HepG2 (cell line): ENCODE measurements around the gene EBF3. TPM values are rescaled to one million over a fixed set of nuclear protein-coding genes. Genes with fewer than 3 reads are reported as not detected.

Source experiments
- ATAC-seq: fragments of 200-7000 bp; cut with Tn5 transposase; 3 replicates; pipeline ENCODE4 v1.9.1; 2020; ENCODE audit warnings: mild to moderate bottlenecking, moderate library complexity
- BruUV-seq: library from RNA; stranded (reverse); fragments of 400-500 nt; replicated peaks from 2 replicates; lab custom pipeline; 2021; lab: Mats Ljungman, UMichigan
- CTCF ChIA-PET: fragments of 300-600 bp; formaldehyde crosslinking; extraction: SDS; loops from one replicate; lab custom pipeline; 2021; ENCODE audit warnings: low total read pairs, inconsistent platforms, low intra/inter-chr PET ratio; lab: Yijun Ruan, JAX
- POLR2A ChIA-PET: fragments of 350-600 bp; sonication (Branson Sonifier 250); formaldehyde crosslinking; loops from one replicate; lab custom pipeline; 2020; ENCODE audit warnings: antibody characterized with exemption, inconsistent platforms; lab: Yijun Ruan, JAX
- DNase-seq: peaks from one replicate; pipeline ENCODE4 v3.0.0-alpha.2; 2015; ENCODE audit warnings: low spot score
- FAIRE-seq: peaks from 3 replicates; lab custom pipeline; 2011; peaks lifted over from hg19 to GRCh38; lab: Jason Lieb, UNC
- H2AFZ ChIP-seq: one replicate; pipeline ENCODE4 v1.6.1; 2011; ENCODE audit warnings: low read length, inconsistent platforms
- H3K27ac ChIP-seq: fragments of 300-600 bp; 3 replicates; pipeline ENCODE4 v1.8.0; 2011; ENCODE audit warnings: mixed run types, mild to moderate bottlenecking, mixed read lengths, low read length, inconsistent platforms; ENCODE audit not compliant: insufficient read depth; ENCODE audit errors: extremely low read length
- H3K27me3 ChIP-seq, 2 experiments: fragments of 200-600 bp in 1 of 2; 2 replicates in 1 of 2; 3 replicates in 1 of 2; pipeline versions ENCODE4 v1.6.0 to v1.8.0; 2011; ENCODE audit warnings: low read length in 2 of 2, mild to moderate bottlenecking in 2 of 2, moderate library complexity in 2 of 2, inconsistent platforms in 1 of 2; ENCODE audit not compliant: insufficient read depth in 2 of 2, control insufficient read depth in 1 of 2
- H3K36me3 ChIP-seq, 2 experiments: fragments of 200-600 bp in 1 of 2; replicated peaks in 1 of 2; 2 replicates in 1 of 2; 3 replicates in 1 of 2; pipeline versions ENCODE4 v1.5.1 to v1.8.0; 2011; ENCODE audit warnings: low read length in 2 of 2, inconsistent platforms in 1 of 2; ENCODE audit not compliant: insufficient read depth in 2 of 2, control insufficient read depth in 1 of 2
- H3K4me1 ChIP-seq: 2 replicates; pipeline ENCODE4 v1.5.1; 2012; ENCODE audit warnings: low read length, inconsistent platforms; ENCODE audit not compliant: insufficient read depth
- H3K4me2 ChIP-seq: 2 replicates; pipeline ENCODE4 v1.6.0; 2011; ENCODE audit warnings: low read depth, low read length, inconsistent platforms
- H3K4me3 ChIP-seq, 3 experiments: fragments of 200-600 bp in 1 of 3; sonication (generic), shearing (Covaris generic) in 1 of 3; replicated peaks in 1 of 3; 2 replicates each; pipeline ENCODE4 v1.5.1; 2011 to 2016; ENCODE audit warnings: low read length in 3 of 3, inconsistent platforms in 2 of 3, low read depth in 2 of 3, mild to moderate bottlenecking in 2 of 3, control low read depth in 1 of 3, mixed read lengths in 1 of 3; ENCODE audit not compliant: insufficient read depth in 1 of 3
- H3K79me2 ChIP-seq: one replicate; pipeline ENCODE4 v1.6.1; 2011; ENCODE audit warnings: low read length, inconsistent platforms; ENCODE audit not compliant: insufficient read depth
- H3K9ac ChIP-seq: 2 replicates; pipeline ENCODE4 v1.6.0; 2011; ENCODE audit warnings: mild to moderate bottlenecking, low read depth, low read length, inconsistent platforms; ENCODE audit not compliant: insufficient read depth
- H3K9me3 ChIP-seq: 2 replicates; pipeline ENCODE4 v1.5.1; 2012; ENCODE audit warnings: mild to moderate bottlenecking, low read length
- H4K20me1 ChIP-seq: 2 replicates; pipeline ENCODE4 v1.6.0; 2011; ENCODE audit warnings: inconsistent platforms, mild to moderate bottlenecking, low read length, moderate library complexity; ENCODE audit not compliant: insufficient read depth
- CBFB ChIP-seq: sonication (generic); formaldehyde crosslinking; IDR thresholded peaks from 2 replicates; pipeline ENCODE4 v1.4.0; 2020; ENCODE audit warnings: missing genetic modification reagents
- KAT2B ChIP-seq: fragments of 150-350 bp; IDR thresholded peaks from 2 replicates; pipeline ENCODE4 v1.6.1; 2014; ENCODE audit warnings: low read depth, low read length, borderline replicate concordance
- KDM4B ChIP-seq: sonication (generic); formaldehyde crosslinking; IDR thresholded peaks from 2 replicates; pipeline ENCODE4 v1.4.0; 2020; ENCODE audit warnings: missing genetic modification reagents
- PAX8 ChIP-seq: sonication (generic); formaldehyde crosslinking; IDR thresholded peaks from 2 replicates; pipeline ENCODE4 v1.8.0; 2022; ENCODE audit warnings: mild to moderate bottlenecking, missing genetic modification reagents, borderline replicate concordance
- YEATS4 ChIP-seq: sonication (generic); formaldehyde crosslinking; IDR thresholded peaks from 2 replicates; pipeline ENCODE4 v1.4.0; 2020; ENCODE audit warnings: missing genetic modification reagents, borderline replicate concordance
- WGBS: methylation state at CpG from one replicate; pipeline ENCODE4 v1.1.6; 2017; ENCODE audit warnings: low lambda C conversion rate; 5-methylcytosine and 5-hydroxymethylcytosine counted together
- in situ Hi-C: cut with HindIII; loops from 2 replicates; pipeline ENCODE4 v1.10.0; 2017; ENCODE audit warnings: low pct_unique_long_range_greater_than_20kb; ENCODE audit not compliant: extremely low pct_ligation_motif_present
- intact Hi-C: fragments of 100-400 bp; cut with micrococcal nuclease; formaldehyde crosslinking; loops from one replicate; pipeline ENCODE4 v1.10.0; 2022; ENCODE audit not compliant: unreplicated experiment
- polyA plus RNA-seq, 8 experiments: library from polyadenylated mRNA; depleted of rRNA in 3 of 8; stranded (reverse) in 7 of 8; unstranded in 1 of 8; fragments of >200 nt; fragmentation: Illumina TruSeq in 4 of 8; extraction: Trizol in 4 of 8; gene quantifications; 2 replicates each; pipeline versions ENCODE4 v1.2.1 to v1.2.3, GENCODE V29; 2011 to 2016; ENCODE audit warnings: low read depth in 4 of 8, missing spikeins in 1 of 8, mixed read lengths in 1 of 8; ENCODE audit not compliant: insufficient read depth in 1 of 8
- total RNA-seq, 5 experiments: library from RNA; depleted of rRNA; stranded (reverse); fragments of >200 nt; fragmentation: Illumina TruSeq; extraction: Trizol; gene quantifications; 2 replicates each; pipeline ENCODE4 v1.2.3, GENCODE V29; 2016; ENCODE audit warnings: low read depth in 1 of 5
- TF ChIP-seq, protein P1 (sequence below): sonication (generic); formaldehyde crosslinking; IDR thresholded peaks from one replicate; pipeline ENCODE4 v1.5.1; 2020; ENCODE audit warnings: mild to moderate bottlenecking, missing genetic modification reagents; ENCODE audit errors: not compliant biosample characterization
- TF ChIP-seq, protein P2 (sequence below): sonication (generic); formaldehyde crosslinking; IDR thresholded peaks from 2 replicates; pipeline ENCODE4 v1.4.0; 2020; ENCODE audit warnings: missing genetic modification reagents, low read depth, mild to moderate bottlenecking, borderline replicate concordance
- TF ChIP-seq, protein P3 (sequence below): sonication (generic); formaldehyde crosslinking; IDR thresholded peaks from 2 replicates; pipeline ENCODE4 v1.4.0; 2020; ENCODE audit warnings: missing genetic modification reagents

EBF3 gene
- total and polyA plus RNA-seq, 2 of the 13 experiments (the other 11 are each of a cell fraction or from before 2014, with no cell fraction given), result not detected

DNA sequence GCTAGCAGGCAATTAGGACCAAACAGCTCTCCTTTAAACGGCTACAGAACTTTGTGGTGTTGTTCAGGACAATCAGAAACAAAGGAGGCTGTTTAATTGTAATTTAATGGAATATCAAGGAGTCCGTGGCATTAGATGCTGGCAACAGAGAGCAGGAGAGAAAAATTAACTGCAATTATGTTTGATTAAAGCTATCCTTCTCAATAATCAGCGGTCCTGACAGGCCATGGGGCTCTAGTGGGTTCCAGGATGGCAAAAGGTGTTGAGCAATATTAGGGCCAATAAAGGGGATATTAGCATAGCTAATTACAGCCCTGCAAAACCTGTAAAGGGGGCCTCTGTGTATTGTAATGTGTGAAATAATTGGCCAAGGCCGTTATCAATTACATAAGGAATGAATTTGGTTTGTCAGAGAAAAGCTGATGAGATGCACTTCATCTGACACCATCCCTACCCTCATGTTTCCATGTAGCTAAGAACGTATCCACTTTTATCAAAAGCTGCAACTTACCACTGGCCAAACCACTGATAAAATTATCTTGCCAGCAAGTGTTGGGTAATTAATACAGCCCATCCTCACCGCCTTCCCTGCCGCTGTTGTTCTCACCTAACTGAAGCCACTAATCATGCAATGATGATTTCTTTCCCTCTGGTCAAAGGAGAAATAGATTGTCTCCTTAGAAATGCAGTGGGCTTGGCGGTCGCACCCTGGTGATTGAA lies 81.6 kb downstream of the EBF3 start:
- CTCF ChIA-PET, result no interaction called here
- DNase-seq (no peak), ATAC-seq (no peak), FAIRE-seq (no peak)
- POLR2A ChIA-PET, result no interaction called here
- intact Hi-C loops (no loop called here), in situ Hi-C loops (no loop called here)
- 14% methylated on average over 9 of the region's 9 CpGs for WGBS
- no TSS peak for BruUV-seq
- H3K9me3 ChIP-seq, result no peaks in the 10 kb centered on the region
- no peaks in the 10 kb centered on the region for H4K20me1 ChIP-seq
- no peak overlapping the region for H3K27ac ChIP-seq
- H2AFZ ChIP-seq, result no peak overlapping the region
- H3K4me1 ChIP-seq, result no peaks in the 10 kb centered on the region
- H3K4me2 ChIP-seq, result no peak overlapping the region
- no peaks in the 10 kb centered on the region for H3K36me3 ChIP-seq
- no peak overlapping the region for H3K4me3 ChIP-seq
- H3K27me3 ChIP-seq, result peaks cover 0 to 48% of the 10 kb centered on the region in 2 experiments; a peak in 2 of 5 replicates
- H3K79me2 ChIP-seq, result no peaks in the 10 kb centered on the region
- H3K9ac ChIP-seq, result no peak overlapping the region
- TF ChIP-seq, protein P1, sequence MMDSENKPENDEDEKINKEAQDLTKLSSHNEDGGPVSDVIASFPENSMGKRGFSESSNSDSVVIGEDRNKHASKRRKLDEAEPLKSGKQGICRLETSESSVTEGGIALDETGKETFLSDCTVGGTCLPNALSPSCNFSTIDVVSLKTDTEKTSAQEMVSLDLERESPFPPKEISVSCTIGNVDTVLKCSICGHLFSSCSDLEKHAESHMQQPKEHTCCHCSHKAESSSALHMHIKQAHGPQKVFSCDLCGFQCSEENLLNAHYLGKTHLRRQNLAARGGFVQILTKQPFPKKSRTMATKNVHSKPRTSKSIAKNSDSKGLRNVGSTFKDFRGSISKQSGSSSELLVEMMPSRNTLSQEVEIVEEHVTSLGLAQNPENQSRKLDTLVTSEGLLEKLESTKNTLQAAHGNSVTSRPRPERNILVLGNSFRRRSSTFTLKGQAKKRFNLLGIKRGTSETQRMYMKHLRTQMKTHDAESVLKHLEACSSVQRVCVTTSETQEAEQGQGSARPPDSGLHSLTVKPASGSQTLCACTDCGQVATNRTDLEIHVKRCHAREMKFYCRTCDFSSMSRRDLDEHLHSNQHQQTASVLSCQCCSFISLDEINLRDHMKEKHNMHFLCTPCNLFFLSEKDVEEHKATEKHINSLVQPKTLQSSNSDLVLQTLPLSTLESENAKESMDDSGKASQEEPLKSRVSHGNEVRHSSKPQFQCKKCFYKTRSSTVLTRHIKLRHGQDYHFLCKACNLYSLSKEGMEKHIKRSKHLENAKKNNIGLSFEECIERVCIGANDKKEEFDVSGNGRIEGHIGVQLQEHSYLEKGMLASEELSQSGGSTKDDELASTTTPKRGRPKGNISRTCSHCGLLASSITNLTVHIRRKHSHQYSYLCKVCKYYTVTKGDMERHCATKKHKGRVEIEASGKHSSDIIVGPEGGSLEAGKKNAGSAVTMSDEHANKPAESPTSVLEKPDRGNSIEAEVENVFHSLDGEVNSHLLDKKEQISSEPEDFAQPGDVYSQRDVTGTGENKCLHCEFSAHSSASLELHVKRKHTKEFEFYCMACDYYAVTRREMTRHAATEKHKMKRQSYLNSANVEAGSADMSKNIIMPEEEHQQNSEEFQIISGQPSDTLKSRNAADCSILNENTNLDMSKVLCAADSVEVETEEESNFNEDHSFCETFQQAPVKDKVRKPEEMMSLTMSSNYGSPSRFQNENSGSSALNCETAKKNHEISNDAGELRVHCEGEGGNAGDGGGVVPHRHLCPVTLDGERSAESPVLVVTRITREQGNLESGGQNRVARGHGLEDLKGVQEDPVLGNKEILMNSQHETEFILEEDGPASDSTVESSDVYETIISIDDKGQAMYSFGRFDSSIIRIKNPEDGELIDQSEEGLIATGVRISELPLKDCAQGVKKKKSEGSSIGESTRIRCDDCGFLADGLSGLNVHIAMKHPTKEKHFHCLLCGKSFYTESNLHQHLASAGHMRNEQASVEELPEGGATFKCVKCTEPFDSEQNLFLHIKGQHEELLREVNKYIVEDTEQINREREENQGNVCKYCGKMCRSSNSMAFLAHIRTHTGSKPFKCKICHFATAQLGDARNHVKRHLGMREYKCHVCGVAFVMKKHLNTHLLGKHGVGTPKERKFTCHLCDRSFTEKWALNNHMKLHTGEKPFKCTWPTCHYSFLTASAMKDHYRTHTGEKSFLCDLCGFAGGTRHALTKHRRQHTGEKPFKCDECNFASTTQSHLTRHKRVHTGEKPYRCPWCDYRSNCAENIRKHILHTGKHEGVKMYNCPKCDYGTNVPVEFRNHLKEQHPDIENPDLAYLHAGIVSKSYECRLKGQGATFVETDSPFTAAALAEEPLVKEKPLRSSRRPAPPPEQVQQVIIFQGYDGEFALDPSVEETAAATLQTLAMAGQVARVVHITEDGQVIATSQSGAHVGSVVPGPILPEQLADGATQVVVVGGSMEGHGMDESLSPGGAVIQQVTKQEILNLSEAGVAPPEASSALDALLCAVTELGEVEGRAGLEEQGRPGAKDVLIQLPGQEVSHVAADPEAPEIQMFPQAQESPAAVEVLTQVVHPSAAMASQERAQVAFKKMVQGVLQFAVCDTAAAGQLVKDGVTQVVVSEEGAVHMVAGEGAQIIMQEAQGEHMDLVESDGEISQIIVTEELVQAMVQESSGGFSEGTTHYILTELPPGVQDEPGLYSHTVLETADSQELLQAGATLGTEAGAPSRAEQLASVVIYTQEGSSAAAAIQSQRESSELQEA (CRISPR knock-in tag), result no peak
- TF ChIP-seq KAT2B, result no peak
- TF ChIP-seq, protein P2, sequence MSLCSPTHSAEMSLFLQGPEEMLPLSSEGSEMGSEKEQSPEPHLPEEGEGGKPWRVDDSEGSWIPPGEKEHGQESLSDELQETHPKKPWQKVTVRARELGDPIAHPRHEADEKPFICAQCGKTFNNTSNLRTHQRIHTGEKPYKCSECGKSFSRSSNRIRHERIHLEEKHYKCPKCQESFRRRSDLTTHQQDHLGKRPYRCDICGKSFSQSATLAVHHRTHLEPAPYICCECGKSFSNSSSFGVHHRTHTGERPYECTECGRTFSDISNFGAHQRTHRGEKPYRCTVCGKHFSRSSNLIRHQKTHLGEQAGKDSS (CRISPR knock-in tag), result no peak
- TF ChIP-seq KDM4B (CRISPR knock-in tag), result no peak
- TF ChIP-seq, protein P3, sequence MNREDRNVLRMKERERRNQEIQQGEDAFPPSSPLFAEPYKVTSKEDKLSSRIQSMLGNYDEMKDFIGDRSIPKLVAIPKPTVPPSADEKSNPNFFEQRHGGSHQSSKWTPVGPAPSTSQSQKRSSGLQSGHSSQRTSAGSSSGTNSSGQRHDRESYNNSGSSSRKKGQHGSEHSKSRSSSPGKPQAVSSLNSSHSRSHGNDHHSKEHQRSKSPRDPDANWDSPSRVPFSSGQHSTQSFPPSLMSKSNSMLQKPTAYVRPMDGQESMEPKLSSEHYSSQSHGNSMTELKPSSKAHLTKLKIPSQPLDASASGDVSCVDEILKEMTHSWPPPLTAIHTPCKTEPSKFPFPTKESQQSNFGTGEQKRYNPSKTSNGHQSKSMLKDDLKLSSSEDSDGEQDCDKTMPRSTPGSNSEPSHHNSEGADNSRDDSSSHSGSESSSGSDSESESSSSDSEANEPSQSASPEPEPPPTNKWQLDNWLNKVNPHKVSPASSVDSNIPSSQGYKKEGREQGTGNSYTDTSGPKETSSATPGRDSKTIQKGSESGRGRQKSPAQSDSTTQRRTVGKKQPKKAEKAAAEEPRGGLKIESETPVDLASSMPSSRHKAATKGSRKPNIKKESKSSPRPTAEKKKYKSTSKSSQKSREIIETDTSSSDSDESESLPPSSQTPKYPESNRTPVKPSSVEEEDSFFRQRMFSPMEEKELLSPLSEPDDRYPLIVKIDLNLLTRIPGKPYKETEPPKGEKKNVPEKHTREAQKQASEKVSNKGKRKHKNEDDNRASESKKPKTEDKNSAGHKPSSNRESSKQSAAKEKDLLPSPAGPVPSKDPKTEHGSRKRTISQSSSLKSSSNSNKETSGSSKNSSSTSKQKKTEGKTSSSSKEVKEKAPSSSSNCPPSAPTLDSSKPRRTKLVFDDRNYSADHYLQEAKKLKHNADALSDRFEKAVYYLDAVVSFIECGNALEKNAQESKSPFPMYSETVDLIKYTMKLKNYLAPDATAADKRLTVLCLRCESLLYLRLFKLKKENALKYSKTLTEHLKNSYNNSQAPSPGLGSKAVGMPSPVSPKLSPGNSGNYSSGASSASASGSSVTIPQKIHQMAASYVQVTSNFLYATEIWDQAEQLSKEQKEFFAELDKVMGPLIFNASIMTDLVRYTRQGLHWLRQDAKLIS (CRISPR knock-in tag), result no peak
- no peak for TF ChIP-seq CBFB (CRISPR knock-in tag)
- TF ChIP-seq PAX8 (CRISPR knock-in tag), result no peak
- TF ChIP-seq YEATS4 (CRISPR knock-in tag), result no peak
